ENCODE measurements around the gene TACC2.

- TF ChIP-seq CTCF (IDR thresholded peaks at IDR 0.05) (no peak), EZH2 (IDR thresholded peaks at IDR 0.05; ENCODE audit: borderline replicate concordance, insufficient read depth, low read depth, low read length, poor library complexity, severe bottlenecking) (no peak)
Observed at GRCh38 chr10:122240401-122240800, 251.4 kb downstream of the TACC2 start.

Measured in B cell (primary cell).